CD4-positive, CD25-positive, alpha-beta regulatory T cell (primary cell): ENCODE data around the gene PTGER4. TPM values are rescaled to one million over a fixed set of nuclear protein-coding genes. Genes with fewer than 3 reads are reported as not detected.

Experiments used
- ATAC-seq, 2 donors: fragments of 150-1000 bp; cut with Tn5 transposase; one replicate each; pipeline ENCODE4 v1.10.0; 2021; ENCODE audit warnings: low read depth in 2 of 2, moderate number of reproducible peaks in 2 of 2, moderate library complexity in 1 of 2
- DNase-seq, 3 donors: peaks; one replicate each; pipeline versions ENCODE4 v3.0.0 to v3.0.0-alpha.2; 2012 to 2022; ENCODE audit warnings: mixed read lengths in 1 of 3
- H3K27ac ChIP-seq: one replicate; pipeline ENCODE4 v1.7.0; 2013; ENCODE audit warnings: mild to moderate bottlenecking, low read length; ENCODE audit not compliant: insufficient read depth, poor library complexity, severe bottlenecking
- H3K27me3 ChIP-seq: one replicate; pipeline ENCODE4 v1.7.0; 2013; ENCODE audit warnings: low read length; ENCODE audit not compliant: control insufficient read depth, insufficient read depth
- H3K36me3 ChIP-seq: one replicate; pipeline ENCODE4 v1.7.0; 2013; ENCODE audit warnings: mild to moderate bottlenecking, low read length, moderate library complexity; ENCODE audit not compliant: control insufficient read depth, insufficient read depth
- H3K4me1 ChIP-seq: 2 replicates; pipeline ENCODE4 v1.7.0; 2013; ENCODE audit warnings: mild to moderate bottlenecking, low read length; ENCODE audit not compliant: insufficient read depth, control insufficient read depth, poor library complexity, severe bottlenecking
- H3K4me3 ChIP-seq: one replicate; pipeline ENCODE4 v1.7.0; 2013; ENCODE audit warnings: low read depth, mild to moderate bottlenecking, low read length, moderate library complexity
- H3K9me3 ChIP-seq, 2 experiments: 1 replicate in 1 of 2; 2 replicates in 1 of 2; pipeline ENCODE4 v1.7.0; 2013; ENCODE audit warnings: low read length in 2 of 2, mild to moderate bottlenecking in 1 of 2, moderate library complexity in 1 of 2; ENCODE audit not compliant: control insufficient read depth in 2 of 2
- H3K27ac Mint-ChIP-seq, 3 donors: one replicate each; pipeline ENCODE4 v1.8.0; 2020 to 2022; ENCODE audit warnings: mild to moderate bottlenecking in 3 of 3, mixed read lengths in 3 of 3, moderate library complexity in 2 of 3
- H3K27me3 Mint-ChIP-seq: one replicate; pipeline ENCODE4 v1.8.0; 2022; ENCODE audit warnings: mild to moderate bottlenecking, mixed read lengths
- H3K36me3 Mint-ChIP-seq: one replicate; pipeline ENCODE4 v1.8.0; 2020; ENCODE audit warnings: mixed read lengths
- H3K4me1 Mint-ChIP-seq, 4 donors: one replicate each; pipeline ENCODE4 v1.8.0; 2020 to 2022; ENCODE audit warnings: mixed read lengths in 4 of 4, mild to moderate bottlenecking in 1 of 4
- H3K4me3 Mint-ChIP-seq, 4 donors: one replicate each; pipeline ENCODE4 v1.8.0; 2020 to 2022; ENCODE audit warnings: mild to moderate bottlenecking in 4 of 4, mixed read lengths in 4 of 4, moderate library complexity in 3 of 4
- H3K9me3 Mint-ChIP-seq, 7 donors: one replicate each; pipeline ENCODE4 v1.8.0; 2020 to 2022; ENCODE audit warnings: mixed read lengths in 7 of 7, mild to moderate bottlenecking in 3 of 7, moderate library complexity in 2 of 7
- polyA plus RNA-seq, 4 donors: library from polyadenylated mRNA; unstranded; fragments of 300-500 nt; fragmentation: Illumina TruSeq; gene quantifications; one replicate each; pipeline ENCODE4 v1.2.3, GENCODE V29; 2021
- total RNA-seq: library from RNA; stranded (reverse); gene quantifications from one replicate; pipeline ENCODE4 v1.2.3, GENCODE V29; 2022

Gene PTGER4
- total and polyA plus RNA-seq, 5 donors from 2014 or later, result 17.2 to 343 (median 27.6) TPM

DNA sequence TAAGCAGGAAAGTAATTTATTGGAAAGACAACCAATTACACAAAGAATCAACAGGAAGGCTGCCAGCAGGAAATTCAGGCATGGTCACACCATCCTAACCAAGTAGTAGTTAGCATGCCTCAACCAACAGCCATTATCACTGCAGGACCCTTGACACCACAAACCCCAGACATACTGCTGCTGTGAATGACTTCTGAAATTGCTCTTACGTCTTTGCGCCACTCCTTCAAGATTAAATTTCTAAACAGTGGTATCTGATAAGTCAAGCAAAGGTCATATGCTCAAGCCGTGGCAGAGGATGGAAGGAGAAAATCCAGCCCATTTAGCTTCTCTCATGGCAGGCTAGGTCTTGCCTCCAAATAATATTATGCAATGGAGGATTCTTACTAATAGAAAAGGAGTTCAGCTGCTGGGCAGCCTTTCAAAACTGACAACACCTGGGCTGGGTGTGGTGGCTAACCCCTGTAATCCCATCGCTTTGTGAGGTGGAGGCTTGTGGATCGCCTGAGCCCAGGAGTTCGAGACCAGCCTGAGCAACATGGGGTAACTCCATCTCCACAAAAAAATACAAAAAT is 5.0 kb upstream of the PTGER4 start:
- peak overlapping the region; percentile 18 for H3K27ac ChIP-seq
- Mint-ChIP-seq H3K4me1 (peaks cover 30 to 80% (median 58%) of the 10 kb centered on the region in 4 donors), H3K27ac (peak overlapping the region in 1 of 3 donors; percentile 3), H3K36me3 (no peaks in the 10 kb centered on the region), H3K27me3 (no peaks in the 10 kb centered on the region), H3K4me3 (peak overlapping the region in 2 of 4 donors; percentile 3 to 8), H3K9me3 (no peaks in the 10 kb centered on the region)
- DNase-seq (no peak), ATAC-seq (no peak)
- no peaks in the 10 kb centered on the region for H3K27me3 ChIP-seq
- H3K4me1 ChIP-seq, result peaks cover 57% of the 10 kb centered on the region
- no peak overlapping the region for H3K4me3 ChIP-seq
- H3K9me3 ChIP-seq, result no peaks in the 10 kb centered on the region
- H3K36me3 ChIP-seq, result no peaks in the 10 kb centered on the region

DNA sequence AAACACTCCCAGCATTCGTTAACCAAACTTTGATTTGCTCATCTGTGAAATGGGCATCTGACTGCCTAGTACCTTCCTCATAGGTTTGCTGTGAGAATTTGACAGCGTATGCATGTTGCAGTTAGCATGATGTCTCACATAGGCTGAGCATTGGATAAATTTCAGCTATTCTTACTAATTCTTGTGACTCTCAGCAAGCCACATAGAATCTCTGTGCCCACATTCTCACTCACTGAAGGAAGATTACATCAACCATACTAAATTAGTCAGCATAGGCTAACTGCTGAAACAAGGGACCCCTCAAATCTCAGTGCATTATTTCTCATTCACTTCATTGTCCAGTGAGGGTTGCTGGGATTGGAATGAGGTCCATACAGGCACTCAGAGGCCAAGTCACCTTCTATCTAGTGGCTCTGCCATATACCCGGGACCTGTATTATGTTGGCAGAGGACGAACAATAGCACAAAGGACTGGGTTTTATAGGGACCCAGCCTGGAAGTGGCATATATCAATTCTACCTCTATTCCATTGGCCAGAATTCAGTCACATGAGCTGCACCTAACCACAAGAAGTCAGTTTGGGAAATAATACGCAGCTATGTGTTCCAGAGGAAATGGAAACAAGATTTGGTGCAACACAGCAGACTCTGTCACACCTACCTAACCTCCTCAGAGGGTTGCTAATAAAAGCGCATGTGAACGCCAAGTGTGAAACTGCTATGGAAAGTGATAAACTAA is 4.2 kb upstream of the PTGER4 start:
- Mint-ChIP-seq H3K36me3 (no peaks in the 10 kb centered on the region), H3K9me3 (no peaks in the 10 kb centered on the region), H3K4me1 (peaks cover 30 to 72% (median 52%) of the 10 kb centered on the region in 4 donors), H3K27ac (peak overlapping the region; percentile 8 to 86 (median 76)), H3K27me3 (no peaks in the 10 kb centered on the region), H3K4me3 (peak overlapping the region; percentile 33 to 69 (median 41))
- Histone ChIP-seq H3K9me3 (no peaks in the 10 kb centered on the region), H3K4me3 (peak overlapping the region; percentile 55), H3K27ac (peak overlapping the region; percentile 29), H3K27me3 (no peaks in the 10 kb centered on the region), H3K4me1 (peaks cover 49% of the 10 kb centered on the region), H3K36me3 (no peaks in the 10 kb centered on the region)
- ATAC-seq (no peak), DNase-seq (peak in 1 of 3 donors; percentile 59)

DNA sequence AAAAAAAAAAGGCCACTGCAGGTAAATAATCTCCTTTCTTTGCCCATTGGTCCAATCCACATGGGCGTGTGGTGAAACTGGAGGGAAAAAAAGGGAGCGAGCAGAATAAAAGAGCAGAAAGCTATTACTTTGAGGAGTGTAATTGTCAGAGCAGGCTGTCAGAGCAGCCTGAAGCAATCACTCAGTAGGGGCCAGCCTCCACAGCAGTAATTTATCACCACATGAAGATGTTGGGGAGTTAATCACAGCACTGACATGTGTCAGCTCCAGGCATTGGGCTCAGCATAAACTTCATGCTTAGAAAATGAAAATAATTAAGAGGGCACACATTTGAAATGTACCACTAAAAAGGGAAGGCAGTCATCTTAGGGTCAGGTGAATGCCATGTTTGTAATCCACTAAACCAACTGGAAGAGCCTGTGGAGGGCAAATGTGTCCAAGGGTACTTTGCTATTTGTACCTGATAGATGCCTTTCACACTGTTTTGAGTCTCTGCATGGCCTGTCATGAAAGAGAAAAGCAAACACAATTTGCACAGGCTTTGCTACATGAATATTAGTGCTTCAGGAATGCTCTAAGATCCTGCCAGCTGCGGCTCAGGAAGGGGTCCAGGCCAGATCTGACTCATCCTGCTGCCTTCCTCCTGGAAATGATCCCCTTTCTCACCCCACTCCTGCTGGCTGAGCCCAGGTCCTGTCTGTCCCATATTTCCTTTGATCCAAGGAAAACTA is 2.9 kb upstream of the PTGER4 start:
- H3K4me3 Mint-ChIP-seq, result peak overlapping the region; percentile 8 to 80 (median 60)
- DNase-seq (no peak), ATAC-seq (no peak)
- H3K27ac Mint-ChIP-seq, result peak overlapping the region in 2 of 3 donors; percentile 76 to 86
- Histone ChIP-seq H3K36me3 (peaks cover 3% of the 10 kb centered on the region), H3K4me3 (peak overlapping the region; percentile 11), H3K9me3 (no peaks in the 10 kb centered on the region), H3K4me1 (peaks cover 48% of the 10 kb centered on the region), H3K27ac (peak overlapping the region; percentile 90), H3K27me3 (no peaks in the 10 kb centered on the region)
- H3K9me3 Mint-ChIP-seq, result no peaks in the 10 kb centered on the region
- H3K36me3 Mint-ChIP-seq, result no peaks in the 10 kb centered on the region
- H3K27me3 Mint-ChIP-seq, result no peaks in the 10 kb centered on the region
- H3K4me1 Mint-ChIP-seq, result peaks cover 30 to 61% (median 47%) of the 10 kb centered on the region in 4 donors

DNA sequence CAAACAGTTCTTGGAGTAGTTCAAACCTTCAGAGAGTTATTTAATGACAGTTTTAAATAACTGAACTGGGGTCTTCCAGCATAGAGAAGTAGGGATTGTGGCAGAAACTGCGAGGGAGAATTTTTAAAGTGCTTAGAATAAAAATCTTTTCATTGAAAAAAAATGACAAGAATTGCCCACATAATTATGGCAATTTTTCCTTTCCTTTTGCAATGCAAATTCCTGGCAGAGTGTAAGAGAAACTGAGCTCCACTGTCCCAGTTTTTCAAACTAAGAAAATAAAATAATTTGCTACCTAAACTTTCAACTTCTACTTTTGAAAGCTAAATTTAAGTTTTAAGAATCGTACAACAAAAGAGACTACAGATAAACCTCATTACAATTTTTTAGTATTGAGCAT is 2.3 kb upstream of the PTGER4 start:
- H3K4me1 Mint-ChIP-seq, result peaks cover 30 to 59% (median 46%) of the 10 kb centered on the region in 4 donors
- DNase-seq (no peak), ATAC-seq (no peak)
- H3K4me3 Mint-ChIP-seq, result no peak overlapping the region
- H3K27me3 Mint-ChIP-seq, result no peaks in the 10 kb centered on the region
- H3K9me3 ChIP-seq, result no peaks in the 10 kb centered on the region
- H3K27ac ChIP-seq, result peak overlapping the region; percentile 90
- no peaks in the 10 kb centered on the region for H3K9me3 Mint-ChIP-seq
- H3K4me3 ChIP-seq, result peak overlapping the region; percentile 83
- peaks cover 8% of the 10 kb centered on the region for H3K36me3 ChIP-seq
- H3K27me3 ChIP-seq, result no peaks in the 10 kb centered on the region
- peaks cover 48% of the 10 kb centered on the region for H3K4me1 ChIP-seq
- peak overlapping the region in 1 of 3 donors; percentile 86 for H3K27ac Mint-ChIP-seq
- H3K36me3 Mint-ChIP-seq, result peaks cover 3% of the 10 kb centered on the region

DNA sequence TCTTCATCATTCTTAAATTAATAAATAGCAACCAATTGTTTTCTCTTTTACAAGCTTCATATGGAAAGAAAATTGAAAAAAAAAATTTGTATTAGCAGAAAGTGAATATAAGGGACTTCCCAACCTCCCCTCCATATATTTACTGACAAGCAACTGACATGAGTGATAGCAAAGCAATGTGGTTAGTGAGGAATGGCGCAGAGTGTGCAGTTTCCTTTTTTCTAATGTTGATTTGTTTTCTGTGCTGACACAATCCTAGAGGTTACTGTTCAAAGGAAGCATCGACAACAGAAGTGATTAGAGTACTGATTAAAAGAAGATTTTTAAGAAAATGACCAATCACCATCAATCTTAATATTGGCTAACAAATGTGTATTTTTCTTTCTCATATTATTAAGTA is 1.7 kb upstream of the PTGER4 start:
- ATAC-seq (no peak), DNase-seq (peak in 1 of 3 donors; percentile 28)
- peaks cover 3% of the 10 kb centered on the region for H3K36me3 Mint-ChIP-seq
- H3K4me3 Mint-ChIP-seq, result peak overlapping the region in 3 of 4 donors; percentile 8 to 97 (median 50)
- Histone ChIP-seq H3K36me3 (peaks cover 8% of the 10 kb centered on the region), H3K4me1 (peaks cover 51% of the 10 kb centered on the region), H3K27me3 (no peaks in the 10 kb centered on the region), H3K27ac (peak overlapping the region; percentile 90), H3K9me3 (no peaks in the 10 kb centered on the region), H3K4me3 (peak overlapping the region; percentile 83)
- H3K9me3 Mint-ChIP-seq, result no peaks in the 10 kb centered on the region
- no peaks in the 10 kb centered on the region for H3K27me3 Mint-ChIP-seq
- peaks cover 30 to 58% (median 45%) of the 10 kb centered on the region in 4 donors for H3K4me1 Mint-ChIP-seq
- peak overlapping the region in 1 of 3 donors; percentile 90 for H3K27ac Mint-ChIP-seq

DNA sequence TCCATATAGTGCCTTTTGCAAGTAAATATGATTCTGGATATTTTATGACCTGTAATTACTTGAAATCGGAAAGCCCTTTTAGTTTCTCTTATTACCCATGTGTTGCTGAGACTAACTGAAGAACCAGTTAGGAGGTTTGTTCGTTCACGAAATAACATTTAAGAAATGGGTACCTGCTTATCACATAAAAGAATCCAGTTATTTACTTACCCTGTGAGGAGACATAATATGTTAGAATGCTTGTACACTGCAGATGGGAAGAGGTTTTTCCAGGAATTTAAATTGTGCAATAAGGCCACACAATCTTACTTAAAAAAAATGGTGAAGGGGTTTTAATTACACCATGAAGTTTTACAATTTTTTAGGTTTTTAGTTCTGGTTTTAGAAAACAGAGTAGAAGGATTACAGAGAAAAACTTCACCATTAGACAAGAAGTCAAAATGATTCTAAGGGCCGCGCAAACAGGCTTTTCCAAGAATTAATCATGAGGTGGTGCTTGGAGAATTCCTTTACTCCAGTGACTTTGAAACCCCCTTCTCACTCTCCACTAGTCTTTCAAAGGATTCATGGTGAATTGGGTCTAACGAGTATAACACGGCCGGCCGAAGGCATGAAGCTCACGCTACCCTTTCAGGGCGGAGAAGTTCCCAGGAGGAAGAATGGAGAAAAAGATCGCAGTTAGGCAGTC is 1.1 kb upstream of the PTGER4 start:
- Mint-ChIP-seq H3K4me1 (peaks cover 36 to 59% (median 44%) of the 10 kb centered on the region in 4 donors), H3K27ac (peak overlapping the region; percentile 90 to 98 (median 93)), H3K36me3 (peaks cover 3% of the 10 kb centered on the region), H3K27me3 (no peaks in the 10 kb centered on the region), H3K9me3 (no peaks in the 10 kb centered on the region), H3K4me3 (peak overlapping the region; percentile 90 to 98 (median 96))
- DNase-seq (peak in 1 of 3 donors; percentile 28), ATAC-seq (no peak)
- Histone ChIP-seq H3K36me3 (peaks cover 8% of the 10 kb centered on the region), H3K27ac (peak overlapping the region; percentile 90), H3K9me3 (no peaks in the 10 kb centered on the region), H3K4me1 (peaks cover 56% of the 10 kb centered on the region), H3K4me3 (peak overlapping the region; percentile 83), H3K27me3 (no peaks in the 10 kb centered on the region)
